ENCODE data around the gene CDH4.

GRCh38 chr20:61559706-61560315 lies 307.8 kb downstream of the CDH4 start:
- TF ChIP-seq CTCF (IDR thresholded peaks at IDR 0.05) (no peak), POLR2A (IDR thresholded peaks at IDR 0.05) (no peak), POLR2AphosphoS5 (IDR thresholded peaks at IDR 0.05) (no peak)
